GM21423 (cell line): ENCODE results near the gene CD27.
"Not testable (repeated sequence)": the region's sequence is repeated elsewhere in the genome, so short reads cannot be mapped to it uniquely, and the experiment has no call there.

Source experiments
- ATAC-seq: cut with Tn5 transposase; IDR thresholded peaks from one replicate; pipeline ENCODE4 v1.9.1; 2021; ENCODE audit warnings: mild to moderate bottlenecking, moderate library complexity; ENCODE audit not compliant: unreplicated experiment

CD27 gene

GRCh38 chr12:6461401-6462233 is 16.9 kb downstream of the CD27 start:
- peak; percentile 83 for ATAC-seq

GRCh38 chr12:6462234-6462995 is 17.7 kb downstream of the CD27 start:
- ATAC-seq = no peak

- ATAC-seq = no peak
Measured at GRCh38 chr12:6463216-6463615, 18.5 kb downstream of the CD27 start.

GRCh38 chr12:6463858-6464257 is 19.1 kb downstream of the CD27 start:
- ATAC-seq = no peak

GRCh38 chr12:6464531-6464930 is 19.8 kb downstream of the CD27 start:
- no peak for ATAC-seq

GRCh38 chr12:6465467-6466183 is 20.9 kb downstream of the CD27 start:
- no peak for ATAC-seq

- ATAC-seq = no peak
Measured at GRCh38 chr12:6466184-6466573, 21.4 kb downstream of the CD27 start.

- not testable (repeated sequence) for ATAC-seq
Measured at GRCh38 chr12:6466751-6467150, 22.0 kb downstream of the CD27 start.

GRCh38 chr12:6467571-6468282 is 23.0 kb downstream of the CD27 start:
- not testable (repeated sequence) for ATAC-seq

- ATAC-seq = no peak
Measured at GRCh38 chr12:6468283-6468575, 23.5 kb downstream of the CD27 start.

GRCh38 chr12:6469092-6469491 is 24.3 kb downstream of the CD27 start:
- ATAC-seq = no peak

- ATAC-seq = no peak
Measured at GRCh38 chr12:6469609-6470374, 25.0 kb downstream of the CD27 start.

GRCh38 chr12:6470375-6471163 is 25.8 kb downstream of the CD27 start, which contains the start of gene VAMP1:
TSS of gene VAMP1 (minus strand) at chr12:6470677. CDS start at chr12:6470531, 146 bp downstream.
- ATAC-seq = peak; percentile 91

- ATAC-seq = no peak
Measured at GRCh38 chr12:6471989-6472360, 27.2 kb downstream of the CD27 start.

- no peak for ATAC-seq
Measured at GRCh38 chr12:6472491-6472890, 27.7 kb downstream of the CD27 start.

GRCh38 chr12:6475233-6475975 is 30.6 kb downstream of the CD27 start:
- ATAC-seq = not testable (repeated sequence)

GRCh38 chr12:6476489-6476888 is 31.7 kb downstream of the CD27 start:
- no peak for ATAC-seq

GRCh38 chr12:6477601-6478377 is 33.0 kb downstream of the CD27 start:
- not testable (repeated sequence) for ATAC-seq
